HG02571 (cell line): ENCODE measurements around the gene DUSP19.
A peak's percentile ranks its signal among the peaks of the same experiment; 100 is the strongest.

ENCODE experiments used
- ATAC-seq: cut with Tn5 transposase; IDR thresholded peaks from one replicate; pipeline ENCODE4 v1.9.1; 2021; ENCODE audit warnings: mild to moderate bottlenecking, moderate library complexity; ENCODE audit not compliant: unreplicated experiment

Gene DUSP19

DNA sequence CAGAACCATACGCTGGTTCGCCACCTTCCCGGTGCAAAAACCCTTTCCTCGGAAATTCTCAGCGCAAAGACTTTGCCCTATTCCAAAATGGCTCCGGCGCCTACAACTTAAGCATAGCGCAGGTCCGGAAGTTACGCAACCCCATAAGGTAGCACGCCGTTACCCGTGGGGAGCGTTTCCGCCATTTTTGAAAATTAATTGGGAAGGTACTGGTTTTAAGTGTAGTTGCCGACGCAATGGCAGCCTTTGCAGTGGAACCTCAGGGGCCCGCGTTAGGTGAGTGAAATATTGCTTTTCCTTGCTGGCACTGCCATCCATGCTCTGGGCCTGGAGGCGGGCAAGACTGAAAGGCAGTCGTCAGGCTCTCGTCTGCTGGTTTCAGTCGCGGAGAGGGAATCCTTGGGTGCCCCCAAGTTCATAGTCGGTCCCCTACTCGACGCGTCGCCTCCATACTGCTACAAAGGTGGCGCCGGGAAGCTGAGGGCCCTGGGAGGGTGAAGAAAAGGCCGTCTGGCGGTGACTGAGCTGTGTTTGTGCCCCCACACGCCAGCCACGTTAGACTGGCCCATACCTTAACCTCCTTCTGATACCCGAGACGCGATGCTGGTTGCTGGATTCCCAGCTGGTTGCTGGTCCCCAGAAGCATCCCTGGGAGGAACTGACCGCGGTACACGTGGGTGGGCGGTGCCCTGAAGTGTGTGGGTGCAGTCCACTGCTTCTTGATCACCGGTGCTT is 45.8 kb downstream of the DUSP19 start, which contains the start of gene NUP35:
Gene NUP35 (plus strand): TSS at position 222 of the 735 bp plus-strand sequence. CDS start 15 bp downstream, at position 237.
- ATAC-seq = peak; percentile 91

DNA sequence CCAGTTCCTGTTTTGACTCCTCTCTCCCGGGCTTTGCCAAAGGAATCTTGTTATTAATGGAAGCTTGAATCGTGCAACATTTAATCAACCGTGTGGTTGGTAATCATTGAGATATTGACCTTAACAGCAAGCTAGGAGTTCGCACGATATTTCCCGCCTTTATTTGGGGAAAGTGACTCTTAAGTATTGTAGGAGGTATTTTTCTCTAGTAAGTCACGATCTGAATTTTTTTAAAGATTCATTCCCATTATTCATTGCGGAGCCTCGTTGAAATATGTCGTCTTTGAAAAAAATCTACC is 46.4 kb downstream of the DUSP19 start:
- no peak for ATAC-seq

DNA sequence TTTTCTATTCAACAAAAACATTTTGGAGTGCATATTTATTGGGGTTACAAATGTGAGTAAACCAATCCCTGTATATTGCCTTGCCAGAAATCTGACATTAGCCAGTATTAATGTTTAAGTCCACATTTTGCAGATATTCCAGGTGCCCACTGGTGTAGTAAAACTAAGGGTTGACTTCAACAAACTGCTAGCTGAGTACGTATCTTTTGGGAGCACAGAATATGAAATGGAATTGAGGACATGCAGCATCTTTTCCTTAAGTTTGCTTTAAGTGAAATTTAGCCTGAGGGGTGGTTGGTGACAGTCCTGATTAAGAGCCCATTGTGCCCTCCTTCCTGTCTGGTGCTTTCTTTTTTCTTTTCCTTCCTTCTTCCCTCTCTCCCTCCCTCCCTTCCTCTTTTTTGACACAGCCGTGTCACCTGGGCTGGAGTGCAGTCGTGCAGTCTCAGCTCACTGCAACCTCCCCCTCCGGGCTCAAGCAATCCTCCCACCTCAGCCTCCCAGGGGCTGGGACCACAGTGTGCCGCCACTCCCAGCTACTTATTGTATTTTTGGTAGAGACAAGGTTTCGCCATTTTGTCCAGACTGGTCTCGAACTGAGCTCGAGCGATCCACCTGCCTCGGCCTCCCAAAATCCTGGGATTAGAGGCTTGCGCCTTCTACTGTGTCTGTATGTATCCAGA is 47.3 kb downstream of the DUSP19 start:
- no peak for ATAC-seq

- no peak for ATAC-seq
Observed at GRCh38 chr2:183126635-183127034, 48.1 kb downstream of the DUSP19 start.

DNA sequence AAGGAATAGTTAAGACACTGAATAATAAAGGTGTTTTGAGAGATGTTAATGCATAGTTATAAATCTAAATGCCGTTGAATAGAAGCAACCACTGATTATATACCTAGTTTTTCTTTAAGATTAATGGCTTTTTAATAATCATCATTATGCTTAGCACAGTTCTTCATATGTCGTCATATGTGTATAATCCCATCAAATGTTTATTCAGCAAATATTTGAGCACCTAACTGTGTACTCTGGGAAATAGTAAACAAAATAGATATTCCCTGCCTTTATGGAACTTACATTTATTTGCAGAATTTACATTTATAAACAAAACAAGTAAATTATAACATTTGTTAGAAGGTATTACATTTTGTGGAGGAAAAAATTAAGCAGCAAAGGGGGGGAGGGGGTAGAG is 55.5 kb downstream of the DUSP19 start:
- no peak for ATAC-seq

GRCh38 chr2:183148955-183149354 is 70.4 kb downstream of the DUSP19 start:
- ATAC-seq = no peak

DNA sequence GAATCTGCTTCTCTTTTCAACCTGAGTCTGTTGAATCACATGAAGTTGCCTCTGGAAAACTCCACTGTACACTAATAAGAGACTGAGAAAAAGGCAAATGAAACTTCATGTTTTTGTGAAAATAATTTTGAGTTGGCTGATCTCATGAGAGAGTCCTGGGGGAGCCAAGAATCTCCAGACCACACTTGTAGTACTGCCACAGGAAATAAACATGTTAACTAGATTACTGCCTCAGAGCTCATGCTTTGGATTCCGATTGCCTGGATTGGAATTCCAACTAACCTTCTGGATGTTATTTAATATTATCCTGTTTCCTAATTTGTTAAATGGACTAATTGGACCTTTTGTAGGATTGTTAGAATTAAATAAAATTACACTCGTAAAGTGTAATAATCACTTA is 70.9 kb downstream of the DUSP19 start:
- ATAC-seq = no peak
